Measurements from ENCODE around the gene PABPC1L.
"Not testable (repeated sequence)": the region's sequence is repeated elsewhere in the genome, so short reads cannot be mapped to it uniquely, and the experiment has no call there.

PABPC1L gene

DNA sequence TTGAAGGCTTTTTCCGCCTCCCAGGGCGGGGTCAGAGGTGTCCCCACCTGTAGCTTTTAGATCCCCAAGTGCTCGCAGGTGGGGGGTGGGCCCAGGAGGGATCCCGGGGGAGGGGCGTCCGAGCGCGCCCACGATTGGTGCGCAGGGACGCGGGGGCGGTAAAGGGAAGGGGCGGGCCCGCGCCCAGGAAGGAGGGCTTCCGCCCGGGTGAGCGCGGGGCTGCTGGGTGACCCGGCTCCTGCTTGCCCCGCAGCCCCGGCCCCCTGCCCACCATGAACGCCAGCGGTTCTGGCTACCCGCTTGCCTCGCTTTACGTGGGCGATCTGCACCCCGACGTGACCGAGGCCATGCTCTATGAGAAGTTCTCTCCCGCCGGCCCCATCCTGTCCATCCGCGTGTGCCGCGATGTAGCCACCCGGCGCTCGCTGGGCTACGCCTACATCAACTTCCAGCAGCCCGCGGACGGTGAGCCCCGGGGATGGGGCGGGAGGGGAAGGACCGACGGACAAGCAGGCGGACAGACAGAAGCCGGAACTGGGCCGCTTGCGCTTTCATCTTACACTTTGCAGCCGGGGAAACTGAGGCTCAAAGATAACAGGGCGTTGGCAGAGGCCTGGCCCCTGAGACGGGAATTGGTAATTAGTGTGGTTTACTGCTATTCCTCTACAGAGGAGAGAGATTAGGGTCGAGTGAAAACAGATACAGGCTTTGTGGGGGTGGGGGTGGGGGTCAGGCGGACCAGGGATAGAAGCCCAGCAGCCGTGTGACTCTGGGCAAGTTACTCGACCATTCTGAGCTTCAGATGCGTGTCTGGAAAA lies at the start of gene PABPC1L:
Gene PABPC1L, plus strand, starts transcription at position 189 of the 818 bp plus-strand sequence. Its CDS starts 84 bp downstream, at position 273.
- DNase-seq (ENCODE audit: low spot score) = peak; percentile 52

DNA sequence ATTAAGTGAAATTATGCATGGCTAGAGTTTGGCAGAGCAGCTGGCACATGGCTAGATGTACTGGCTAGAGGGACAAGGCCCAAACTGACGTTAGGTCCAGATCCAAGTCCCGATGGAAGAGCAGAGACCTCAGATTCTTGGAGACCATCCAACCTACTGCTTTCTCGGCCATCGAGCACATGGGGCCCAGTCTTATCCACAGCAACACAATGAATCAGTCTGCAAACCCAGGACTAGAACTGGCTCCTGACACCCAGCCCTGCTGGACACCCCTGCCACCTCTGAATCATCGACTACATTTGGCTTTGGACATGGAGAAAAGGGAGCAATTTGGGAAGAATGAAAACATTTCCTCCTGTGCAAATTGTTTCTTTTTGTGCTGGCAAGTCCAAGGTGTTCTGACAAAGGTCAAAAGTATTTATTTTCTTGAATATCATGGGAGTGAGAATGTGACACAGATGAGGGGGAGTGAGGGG lies 48.3 kb upstream of the PABPC1L start:
- DNase-seq (ENCODE audit: low spot score) = peak; percentile 14

DNA sequence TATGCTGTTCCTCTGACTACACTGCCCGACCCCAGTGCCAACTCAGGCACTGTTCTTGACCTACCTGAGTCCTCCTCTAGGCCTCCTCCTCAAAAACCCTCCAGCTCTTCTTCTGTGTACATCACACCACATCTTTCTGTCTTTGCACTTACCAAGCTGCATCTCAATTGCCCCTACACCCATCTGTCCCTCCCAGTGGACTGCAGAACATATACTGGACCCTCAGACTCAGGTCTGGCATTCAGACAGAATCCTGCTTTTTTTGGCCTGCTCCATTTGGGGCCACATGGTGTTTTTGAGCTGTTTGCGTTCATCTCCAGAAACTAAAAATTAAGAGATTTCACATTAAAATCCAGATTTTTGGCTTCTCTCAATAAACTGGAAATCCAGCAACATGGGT lies 47.6 kb upstream of the PABPC1L start:
- no peak for DNase-seq (ENCODE audit: low spot score)

DNA sequence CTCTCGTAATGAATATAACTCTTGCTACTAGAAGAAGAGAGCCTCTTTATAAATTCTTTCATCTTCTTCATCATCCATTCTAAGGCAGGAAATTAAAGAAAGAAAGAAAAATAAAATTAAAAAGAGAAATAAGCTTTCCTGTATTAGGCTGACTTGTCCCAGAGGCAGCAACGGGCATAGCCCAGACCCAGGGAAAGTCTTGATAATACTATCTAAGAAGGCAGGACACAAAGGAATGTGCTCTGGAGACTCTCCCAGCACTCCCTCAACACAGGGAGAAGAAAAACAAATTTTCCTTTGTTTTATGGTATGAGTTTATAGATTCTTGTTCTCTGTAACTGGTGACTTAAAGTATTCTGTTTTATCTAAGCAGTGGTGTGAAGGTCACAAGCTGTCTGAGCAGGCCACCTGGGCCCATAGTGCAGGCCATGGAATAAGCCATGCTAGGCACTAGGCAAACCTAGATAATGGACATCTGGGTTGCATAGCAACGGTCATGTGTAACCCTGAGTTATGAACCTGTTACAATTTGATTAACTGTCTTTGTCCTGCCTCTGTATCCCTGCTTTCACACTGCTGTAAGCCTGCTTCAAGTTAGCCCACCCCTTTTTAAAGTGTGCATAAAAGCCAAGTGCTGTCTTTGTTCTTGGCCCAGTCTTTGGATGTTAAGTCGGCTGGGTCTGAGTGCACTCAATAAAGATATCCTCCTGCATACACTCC lies 46.3 kb upstream of the PABPC1L start:
- DNase-seq (ENCODE audit: low spot score) = not testable (repeated sequence)

DNA sequence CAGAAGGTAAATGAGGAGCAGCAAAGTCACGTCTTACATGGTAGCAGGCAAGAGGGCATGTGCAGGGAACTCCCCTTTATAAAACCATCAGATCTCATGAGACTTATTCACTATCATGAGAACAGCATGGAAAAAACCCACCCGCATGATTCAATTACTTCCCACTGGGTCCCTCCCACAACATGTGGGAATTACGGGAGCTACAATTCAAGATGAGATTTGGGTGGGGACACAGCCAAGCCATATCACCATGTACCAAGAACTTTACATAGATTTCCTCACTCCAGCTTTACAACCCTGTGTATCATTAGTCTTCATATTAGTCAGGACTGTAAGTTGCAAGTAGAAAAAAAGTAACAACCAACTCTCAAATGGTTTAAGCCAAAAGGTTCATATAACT lies 45.4 kb upstream of the PABPC1L start:
- DNase-seq (ENCODE audit: low spot score) = not testable (repeated sequence)

DNA sequence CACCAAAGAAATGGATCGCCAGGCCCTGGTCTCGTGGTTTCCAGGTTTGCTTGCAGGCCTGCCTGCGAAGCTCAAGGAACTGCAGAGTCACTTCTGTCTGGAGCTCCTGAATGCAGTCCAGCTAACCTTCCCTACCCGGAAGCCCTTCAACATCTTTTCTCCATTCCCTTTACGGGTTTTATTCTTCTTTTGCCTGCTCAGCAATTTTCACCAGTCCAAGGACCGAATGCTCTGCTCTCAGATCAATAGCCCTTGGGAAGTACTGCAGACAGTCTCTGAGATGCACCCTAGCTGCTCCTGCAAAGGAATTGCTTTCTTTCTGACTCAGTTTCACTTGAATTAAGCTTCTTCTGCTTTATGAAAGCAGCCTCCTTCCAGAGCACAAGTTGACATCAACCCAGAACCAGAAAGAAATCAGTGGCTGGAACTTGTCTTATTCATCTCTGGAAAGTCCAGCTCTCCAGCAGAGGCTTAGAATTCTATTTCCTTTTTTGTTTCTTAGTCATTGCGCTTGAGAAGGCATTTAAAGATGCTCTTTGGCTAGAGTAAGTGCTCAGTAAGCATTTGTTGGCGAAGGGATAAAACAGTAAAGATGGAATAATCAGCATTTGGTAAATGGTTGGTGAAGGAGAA lies 43.0 kb upstream of the PABPC1L start:
- DNase-seq (ENCODE audit: low spot score) = no peak

DNA sequence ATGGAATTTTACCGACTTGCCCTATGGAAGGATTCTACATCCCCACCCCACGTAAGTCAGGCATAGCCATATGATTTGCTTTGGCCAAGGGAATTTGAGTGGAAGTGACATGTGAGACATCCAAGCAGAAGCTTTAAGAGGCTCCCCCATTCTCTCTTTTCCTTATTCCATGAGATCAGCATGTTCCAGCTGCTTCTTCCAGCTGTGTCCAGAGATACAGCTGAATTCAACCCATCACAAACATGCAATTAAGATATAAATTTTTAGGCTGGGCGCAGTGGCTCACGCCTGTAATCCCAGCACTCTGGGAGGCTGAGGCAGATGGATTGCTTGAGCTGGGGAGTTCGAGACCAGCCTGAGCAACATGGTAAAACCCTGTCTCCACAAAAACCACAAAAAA lies 40.4 kb upstream of the PABPC1L start:
- no peak for DNase-seq (ENCODE audit: low spot score)

DNA sequence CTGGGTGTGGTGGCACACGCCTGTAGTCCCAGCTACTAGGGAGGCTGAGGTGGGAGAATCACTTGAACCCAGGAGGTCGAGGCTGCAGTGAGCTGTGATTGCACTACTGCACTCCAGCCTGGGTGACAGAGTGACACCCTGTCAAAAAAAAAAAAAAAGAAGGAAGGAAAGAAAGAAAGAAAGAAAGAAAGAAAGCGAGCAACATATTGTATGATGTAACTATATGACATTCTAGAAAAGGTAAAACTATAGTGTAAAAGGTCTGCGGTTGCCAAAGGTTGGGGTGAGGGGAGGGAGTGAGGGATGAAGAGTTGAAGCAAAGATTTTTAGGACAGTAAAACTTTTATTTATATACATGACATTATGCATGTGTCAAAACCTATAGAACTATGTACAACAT lies 27.5 kb upstream of the PABPC1L start:
- not testable (repeated sequence) for DNase-seq (ENCODE audit: low spot score)

DNA sequence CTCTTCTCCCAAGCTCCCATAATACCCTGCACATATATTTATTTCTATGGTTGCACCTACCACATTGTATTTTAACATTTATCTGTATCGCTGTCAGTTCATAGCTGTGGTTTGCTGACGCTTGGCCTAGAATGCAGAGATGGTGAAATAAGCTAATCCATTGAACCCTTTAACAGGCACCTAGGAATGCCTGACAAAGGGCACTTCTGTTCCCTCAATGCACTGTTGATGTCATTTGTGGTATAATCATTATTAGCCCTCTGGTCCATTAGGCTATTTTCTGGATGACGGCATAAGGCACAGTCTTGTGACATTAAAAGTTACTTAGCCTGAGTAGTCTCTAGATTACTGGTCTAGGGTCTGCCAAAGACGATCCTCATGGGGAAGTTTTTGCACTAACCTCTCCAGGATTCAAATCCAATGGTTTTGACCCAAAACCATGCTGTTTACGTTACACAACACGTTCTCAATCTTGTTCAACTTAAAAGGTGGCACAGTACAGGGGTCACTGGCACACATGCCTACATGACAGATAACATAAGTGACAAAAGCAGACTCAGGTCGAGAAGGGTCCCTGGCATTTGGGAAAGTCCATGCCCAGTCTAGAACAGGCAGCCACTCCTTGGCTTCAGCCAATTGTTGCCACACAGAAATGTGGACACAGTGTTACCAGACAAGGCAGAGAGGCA lies 26.5 kb upstream of the PABPC1L start:
- no peak for DNase-seq (ENCODE audit: low spot score)

DNA sequence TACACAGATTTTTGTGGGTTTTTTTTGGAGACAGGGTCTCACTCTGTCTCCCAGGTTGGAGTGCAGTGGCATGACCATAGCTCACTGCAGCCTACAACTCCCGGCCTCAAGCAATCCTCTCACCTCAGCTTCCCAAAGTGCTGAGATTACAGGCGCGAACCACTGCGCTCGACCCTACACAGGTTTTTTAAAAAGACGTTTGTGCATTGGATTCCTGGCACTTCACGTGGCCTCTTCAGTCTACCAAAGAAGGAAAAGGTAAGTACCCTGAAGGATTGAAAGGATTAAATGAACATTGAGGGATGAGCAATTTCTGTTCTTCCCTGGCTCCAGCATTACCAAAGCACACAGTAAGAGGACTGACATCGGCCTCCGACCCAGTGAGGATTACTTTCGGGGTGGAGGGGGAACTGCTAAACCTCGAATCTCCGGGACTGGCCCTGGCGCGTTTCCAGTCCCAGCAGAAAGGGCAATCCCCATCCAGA lies 24.9 kb upstream of the PABPC1L start:
- DNase-seq (ENCODE audit: low spot score) = no peak

DNA sequence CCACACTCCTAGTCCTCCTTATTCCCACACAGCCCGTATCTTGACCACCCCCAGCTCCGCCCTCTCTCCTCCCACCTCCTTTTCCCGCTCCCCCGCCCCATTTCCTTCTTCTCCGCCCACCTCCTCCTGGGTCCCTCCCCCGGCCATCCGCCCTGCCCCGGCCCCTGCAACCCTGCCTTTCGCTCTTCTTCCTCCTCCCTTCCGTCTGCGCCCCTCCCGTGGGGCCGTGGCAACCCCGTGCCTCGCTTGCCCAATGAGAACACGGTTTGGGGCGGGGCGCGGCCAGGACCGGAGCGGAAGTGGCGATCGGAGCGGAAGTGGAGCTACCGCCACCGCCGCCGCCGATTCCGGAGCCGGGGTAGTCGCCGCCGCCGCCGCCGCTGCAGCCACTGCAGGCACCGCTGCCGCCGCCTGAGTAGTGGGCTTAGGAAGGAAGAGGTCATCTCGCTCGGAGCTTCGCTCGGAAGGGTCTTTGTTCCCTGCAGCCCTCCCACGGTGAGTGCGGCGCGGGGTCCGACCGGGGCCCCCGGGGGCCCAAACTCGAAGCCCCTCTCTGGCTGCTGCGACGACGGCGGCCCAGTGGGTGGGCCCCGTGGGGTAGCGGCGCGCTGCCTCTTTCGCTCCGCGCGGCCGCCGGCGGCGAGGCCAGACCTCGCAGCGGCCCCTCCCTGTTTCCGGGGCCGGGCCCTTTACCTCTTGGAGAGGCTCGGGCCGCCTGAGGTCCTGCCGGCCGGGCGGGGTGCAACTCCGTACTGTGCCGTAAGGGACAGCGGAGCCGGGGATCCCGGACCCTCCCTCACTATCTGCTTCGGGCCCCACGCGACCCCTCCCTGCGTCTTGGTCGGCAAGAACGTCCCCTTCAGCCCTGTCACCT lies 24.2 kb upstream of the PABPC1L start, which contains the start of gene YWHAB:
Gene YWHAB, plus strand, starts transcription at position 314 of the 874 bp plus-strand sequence. CDS start 15,829 bp downstream, outside the sequence.
- peak; percentile 99 for DNase-seq (ENCODE audit: low spot score)

DNA sequence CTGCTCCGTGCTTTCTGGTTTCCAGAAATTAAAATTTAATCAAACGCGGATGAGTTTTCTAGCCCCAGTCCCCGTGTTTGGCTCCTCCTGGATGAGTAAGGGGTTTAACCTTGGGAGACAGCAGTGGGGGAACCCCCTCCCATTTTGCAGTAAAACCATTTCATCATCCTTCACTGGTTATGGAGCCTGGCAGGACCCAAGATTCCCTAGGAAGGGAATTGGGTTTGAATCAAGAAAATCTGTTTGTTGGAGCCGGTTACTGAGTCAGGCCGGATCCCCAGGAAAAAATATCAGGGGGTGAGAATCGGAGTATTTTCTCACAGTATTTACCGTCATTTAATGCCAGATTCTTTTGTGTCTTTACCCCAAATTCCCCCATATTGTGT lies 23.6 kb upstream of the PABPC1L start:
- DNase-seq (ENCODE audit: low spot score) = no peak

DNA sequence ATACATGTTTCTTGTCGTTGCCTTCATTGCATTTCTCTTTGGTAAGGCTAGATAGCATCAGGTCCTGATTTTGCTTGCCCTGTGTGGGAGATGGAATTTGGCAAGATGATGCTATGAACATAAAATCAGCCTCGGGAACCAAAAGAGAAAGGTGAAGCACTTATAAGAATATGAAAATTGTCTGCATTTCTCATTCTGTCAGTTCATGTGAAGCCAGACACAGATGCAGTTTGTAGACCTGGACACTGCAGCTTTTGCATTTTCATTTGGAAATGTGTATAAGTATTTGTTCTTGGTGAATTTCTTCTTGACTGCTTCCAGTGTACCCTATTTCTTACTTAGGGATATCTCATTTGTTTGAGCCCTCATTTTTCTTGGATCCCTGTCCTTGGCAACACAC lies 23.0 kb upstream of the PABPC1L start:
- no peak for DNase-seq (ENCODE audit: low spot score)

DNA sequence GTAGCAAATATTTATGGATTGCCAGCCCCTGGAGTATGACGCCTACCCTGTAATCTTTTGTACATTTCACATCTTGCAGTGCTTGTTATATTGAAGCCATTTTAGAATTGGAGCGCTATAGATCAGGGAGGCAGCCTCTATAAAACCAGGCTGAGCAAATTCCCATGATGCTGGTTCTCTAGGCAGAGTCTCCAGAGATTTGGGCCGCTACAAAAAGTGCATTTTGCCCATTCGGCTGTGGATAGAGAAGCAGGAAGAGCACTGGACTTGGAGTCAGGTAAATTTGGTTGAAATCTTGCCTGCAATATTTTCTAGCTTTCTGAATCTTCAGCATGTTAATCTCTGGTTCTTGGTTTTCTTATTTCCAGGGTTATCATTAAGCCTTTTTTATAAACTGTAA lies 22.4 kb upstream of the PABPC1L start:
- no peak for DNase-seq (ENCODE audit: low spot score)

DNA sequence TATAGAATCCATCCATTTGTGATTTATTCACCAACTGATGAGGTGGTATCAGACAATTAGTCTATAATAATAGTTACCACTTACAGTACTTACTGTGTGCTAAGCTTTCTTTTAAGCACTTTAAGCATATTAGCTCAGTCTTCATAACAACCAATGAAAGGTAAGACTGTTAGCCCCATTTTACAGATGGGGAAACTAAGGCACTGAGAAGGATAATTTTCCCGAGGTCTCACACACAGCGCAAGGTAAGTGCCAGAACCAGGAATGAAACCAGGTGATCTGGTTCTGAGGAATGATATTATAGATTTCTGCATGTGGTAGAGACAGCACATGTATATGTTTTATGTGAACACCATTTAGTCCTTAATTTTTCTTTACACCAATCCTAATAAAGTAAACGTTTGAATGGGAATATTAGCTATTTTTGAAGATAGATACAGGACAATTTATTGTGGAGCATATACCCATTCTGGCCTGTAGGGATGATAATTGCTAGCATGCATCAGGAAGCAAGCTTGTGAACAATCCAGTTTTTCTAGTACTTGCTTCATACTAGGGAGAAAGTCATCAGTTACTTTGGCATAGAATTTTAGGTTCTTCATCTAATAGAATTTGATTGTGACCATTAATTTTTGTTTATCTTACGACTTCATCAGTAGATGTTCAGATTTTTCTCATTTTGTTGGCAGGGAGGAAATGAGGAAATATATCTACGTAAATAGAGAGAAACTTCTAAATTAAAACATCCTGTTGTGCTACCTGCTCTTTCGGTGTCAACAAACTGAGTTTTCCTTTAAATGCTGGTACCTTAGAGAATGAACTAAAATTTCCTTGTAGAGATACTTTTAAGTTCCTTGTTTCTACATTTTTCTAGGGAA lies 21.4 kb upstream of the PABPC1L start:
- DNase-seq (ENCODE audit: low spot score) = no peak

DNA sequence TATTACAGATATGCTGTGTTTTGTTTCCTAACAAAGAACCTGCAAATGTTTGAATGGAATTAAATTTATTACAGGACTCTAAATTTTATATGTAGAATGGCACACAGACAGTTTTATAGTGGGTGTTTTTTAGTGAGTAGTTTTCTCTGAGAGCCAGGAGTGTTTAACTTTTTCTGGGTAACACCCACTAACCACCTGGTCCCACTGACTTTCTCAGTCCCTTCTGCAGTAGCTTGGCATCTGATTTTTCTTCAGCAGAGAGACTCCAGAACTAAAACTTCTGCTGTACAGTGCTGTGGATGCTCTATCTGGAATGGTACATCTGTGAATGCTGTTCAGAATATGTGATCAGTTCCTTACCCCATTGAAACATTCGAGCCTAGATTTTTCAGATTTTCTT lies 18.0 kb upstream of the PABPC1L start:
- DNase-seq (ENCODE audit: low spot score) = no peak

DNA sequence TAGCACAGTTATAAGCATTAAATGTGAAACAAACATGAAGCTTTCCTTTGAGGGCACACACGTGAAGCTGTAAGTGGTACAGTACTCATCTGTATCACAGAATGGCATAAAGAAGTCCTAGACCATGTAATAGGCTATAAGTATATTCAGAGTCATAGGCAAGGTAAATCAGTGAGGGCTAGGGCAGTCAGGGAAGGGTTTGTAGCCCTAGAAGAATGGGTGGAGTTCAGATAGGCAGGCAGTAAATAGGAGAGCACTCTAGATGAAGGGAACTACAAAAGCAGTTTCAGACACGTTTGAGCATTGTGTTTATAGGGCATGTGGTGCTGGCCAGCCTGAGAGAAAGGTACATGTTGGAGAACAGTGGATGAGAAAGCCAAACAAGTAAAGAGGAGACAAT lies 14.9 kb upstream of the PABPC1L start:
- DNase-seq (ENCODE audit: low spot score) = no peak

DNA sequence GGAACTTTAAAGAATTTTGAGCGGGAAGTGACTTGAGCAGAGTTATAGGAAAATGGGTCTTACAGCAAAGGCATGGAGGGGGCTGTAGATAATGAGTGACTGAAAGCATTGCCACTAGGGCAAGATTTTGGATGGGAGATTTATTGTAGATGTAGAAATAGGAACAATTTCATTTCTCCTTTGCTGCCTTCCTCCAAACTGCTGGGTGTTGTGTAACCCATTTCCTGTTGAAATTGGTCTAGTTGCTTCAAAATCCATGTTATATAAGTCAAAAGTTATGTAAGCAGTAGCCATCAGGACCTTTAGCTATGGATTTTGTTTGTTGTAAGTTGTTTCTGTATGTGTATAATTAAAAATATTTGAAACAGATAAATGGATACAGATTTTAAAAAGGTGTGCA lies 13.3 kb upstream of the PABPC1L start:
- DNase-seq (ENCODE audit: low spot score) = no peak

DNA sequence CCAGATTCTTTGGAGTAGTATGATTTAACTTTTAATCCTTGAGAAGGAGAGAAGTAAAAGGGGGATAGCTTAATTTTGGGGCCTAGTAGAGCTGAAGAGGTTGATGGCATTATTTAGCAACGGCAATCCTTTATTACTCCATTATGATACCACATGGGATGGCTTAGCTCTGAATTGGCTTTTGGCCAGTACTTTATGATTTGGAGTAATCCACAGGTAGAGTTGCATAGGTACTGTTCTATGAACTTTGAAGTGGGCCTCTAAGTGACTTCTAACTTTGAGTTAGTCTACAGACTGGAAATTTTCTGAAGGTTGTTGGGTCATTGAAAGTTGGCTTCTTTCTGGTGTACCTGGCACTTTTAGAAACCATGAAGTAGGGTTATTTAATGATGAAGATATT lies 12.7 kb upstream of the PABPC1L start:
- no peak for DNase-seq (ENCODE audit: low spot score)
